KMS-11 (cell line): ENCODE results near the gene BMS1.

Source experiments
- H2AFZ ChIP-seq: fragments of 200-600 bp; sonication (generic); 2 replicates; pipeline ENCODE4 v1.6.1; 2016; ENCODE audit warnings: antibody characterized with exemption, mixed run types, low read depth
- H3K27ac ChIP-seq: fragments of 200-600 bp; sonication (generic); 2 replicates; pipeline ENCODE4 v1.6.1; 2016; ENCODE audit warnings: mild to moderate bottlenecking, mixed run types
- H3K27me3 ChIP-seq: fragments of 200-600 bp; sonication (generic); 2 replicates; pipeline ENCODE4 v1.6.1; 2017; ENCODE audit warnings: mild to moderate bottlenecking, low read depth, mixed run types, moderate library complexity; ENCODE audit not compliant: insufficient read depth
- H3K36me3 ChIP-seq: fragments of 200-600 bp; sonication (generic); 2 replicates; pipeline ENCODE4 v1.6.1; 2017; ENCODE audit warnings: mild to moderate bottlenecking, mixed run types; ENCODE audit not compliant: insufficient read depth
- H3K4me1 ChIP-seq: fragments of 200-600 bp; sonication (generic); 2 replicates; pipeline ENCODE4 v1.6.1; 2016; ENCODE audit warnings: mild to moderate bottlenecking, low read depth, mixed run types; ENCODE audit not compliant: poor library complexity, severe bottlenecking
- H3K4me2 ChIP-seq: fragments of 200-600 bp; sonication (generic); 2 replicates; pipeline ENCODE4 v1.7.0; 2016; ENCODE audit warnings: mild to moderate bottlenecking, mixed run types
- H3K4me3 ChIP-seq: fragments of 200-600 bp; sonication (generic); IDR thresholded peaks from 2 replicates; pipeline ENCODE4 v1.6.1; 2017; ENCODE audit warnings: low read depth, low read length, mixed read lengths; ENCODE audit not compliant: insufficient read depth
- H3K79me2 ChIP-seq: fragments of 200-600 bp; sonication (generic); 2 replicates; pipeline ENCODE4 v1.6.1; 2016; ENCODE audit warnings: low read depth, mixed run types; ENCODE audit not compliant: insufficient read depth
- H3K9ac ChIP-seq: fragments of 200-600 bp; sonication (generic); 2 replicates; pipeline ENCODE4 v1.6.1; 2016; ENCODE audit warnings: mild to moderate bottlenecking, mixed run types
- H4K20me1 ChIP-seq: fragments of 200-600 bp; sonication (generic); 2 replicates; pipeline ENCODE4 v1.6.1; 2016; ENCODE audit warnings: mild to moderate bottlenecking, mixed run types; ENCODE audit not compliant: insufficient read depth
- CTCF ChIP-seq: fragments of 200-600 bp; sonication (generic); conservative IDR thresholded peaks from 2 replicates; pipeline ENCODE4 v1.6.1; 2017; ENCODE audit warnings: low read depth, mild to moderate bottlenecking, antibody characterized with exemption, low read length, moderate library complexity, mixed read lengths

Gene BMS1

GRCh38 chr10:42882597-42882996, 100.0 kb downstream of the BMS1 start:
- Histone ChIP-seq H4K20me1 (no peaks in the 10 kb centered on the region), H3K4me1 (no peaks in the 10 kb centered on the region), H2AFZ (no peak overlapping the region), H3K27ac (no peak overlapping the region), H3K27me3 (no peaks in the 10 kb centered on the region), H3K4me2 (no peak overlapping the region), H3K9ac (no peak overlapping the region), H3K4me3 (no peak overlapping the region), H3K36me3 (no peaks in the 10 kb centered on the region), H3K79me2 (no peaks in the 10 kb centered on the region)
- no peak for TF ChIP-seq CTCF
